ENCODE measurements around the gene STXBP6. TPM values are rescaled to one million over a fixed set of nuclear protein-coding genes. Genes with fewer than 3 reads are reported as not detected.

Gene STXBP6
- total RNA-seq, 1 experiment from 2014 or later = 0.27 TPM

GRCh38 chr14:24993631-24994030, 56.3 kb downstream of the STXBP6 start:
- Histone ChIP-seq H4K20me1 (ENCODE audit: insufficient read depth) (no peaks in the 10 kb centered on the region), H3K9me2 (ENCODE audit: insufficient read depth) (no peaks in the 10 kb centered on the region), H3K9ac (ENCODE audit: low read length) (no peak overlapping the region), H3K4me1 (ENCODE audit: control insufficient read depth in 1 of 2, insufficient read depth in 2 of 2, low read length in 2 of 2) (no peaks in the 10 kb centered on the region), H3K4me3 (replicated peaks in 1 of 2; ENCODE audit: low read depth in 1 of 2, low read length in 2 of 2) (no peak overlapping the region), H3K27ac (ENCODE audit: low read depth, low read length) (no peak overlapping the region), H3K4me2 (ENCODE audit: low read length) (no peak overlapping the region), H3K79me2 (ENCODE audit: insufficient read depth, low read length) (no peaks in the 10 kb centered on the region), H3K36me3 (ENCODE audit: control insufficient read depth in 1 of 2, insufficient read depth in 2 of 2, low read length in 2 of 2) (no peaks in the 10 kb centered on the region), H2AFZ (ENCODE audit: low read depth, low read length, poor library complexity, severe bottlenecking) (no peak overlapping the region), H3K9me3 (ENCODE audit: control insufficient read depth in 1 of 2, insufficient read depth in 1 of 2, low read depth in 1 of 2, low read length in 2 of 2) (peaks cover 0 to 7% of the 10 kb centered on the region in 2 experiments; a peak in 2 of 4 replicates), H3K27me3 (ENCODE audit: insufficient read depth, low read length) (no peaks in the 10 kb centered on the region)
- ATAC-seq = no peak
- no TSS peak for BruUV-seq (replicated peaks)
- intact Hi-C loops (cut with micrococcal nuclease) = no loop called here
- RAD21 ChIA-PET (ENCODE audit: low non-redundant PET in 1 of 2, low total read pairs in 2 of 2, uncharacterized antibody in 2 of 2, unreplicated experiment in 2 of 2) = no interaction called here
- DNase-seq (ENCODE audit: low read depth, low spot score) = no peak
- TF ChIP-seq CEBPB (IDR thresholded peaks at IDR 0.05; ENCODE audit: low read depth) = no peak
- TF ChIP-seq SIN3A (IDR thresholded peaks at IDR 0.05; ENCODE audit: low read depth) = no peak
- no peak for TF ChIP-seq ZFX (IDR thresholded peaks at IDR 0.05)
- TF ChIP-seq TCF7L2 (IDR thresholded peaks at IDR 0.05; ENCODE audit: borderline replicate concordance, extremely low read depth, insufficient read depth, insufficient read length) = no peak
- TF ChIP-seq SP1 (IDR thresholded peaks at IDR 0.05; ENCODE audit: low read depth) = no peak
- no peak for TF ChIP-seq POLR2AphosphoS5 (IDR thresholded peaks at IDR 0.05; ENCODE audit: low read depth, low read length)
- no peak for TF ChIP-seq FOSL1 (IDR thresholded peaks at IDR 0.05; ENCODE audit: low read depth)
- TF ChIP-seq REST (IDR thresholded peaks at IDR 0.05; ENCODE audit: low read depth) = no peak
- POLR2A ChIA-PET = no interaction called here
- CTCF ChIA-PET = no interaction called here

Measured in HCT116 (cell line).